ENCODE data around the gene ZSCAN29.
"Not testable (repeated sequence)": the region's sequence is repeated elsewhere in the genome, so short reads cannot be mapped to it uniquely, and the experiment has no call there.

ZSCAN29 gene

GRCh38 chr15:43406189-43406588 lies 35.3 kb upstream of the ZSCAN29 start:
- Histone ChIP-seq H3K4me1 (ENCODE audit: insufficient read depth, insufficient read length) (no peaks in the 10 kb centered on the region), H3K27me3 (ENCODE audit: insufficient read depth, insufficient read length) (no peaks in the 10 kb centered on the region), H3K9me3 (ENCODE audit: insufficient read depth, low read length) (no peaks in the 10 kb centered on the region), H3K9ac (ENCODE audit: insufficient read length, low read depth) (no peak overlapping the region), H3K36me3 (ENCODE audit: insufficient read depth, insufficient read length, low read length) (peaks cover 87% of the 10 kb centered on the region), H3K4me3 (ENCODE audit: insufficient read length, low read depth) (no peak overlapping the region)
- TF ChIP-seq YY1 (IDR thresholded peaks at IDR 0.05; ENCODE audit: insufficient read depth, insufficient read length), result no peak
- TF ChIP-seq ZNF274 (IDR thresholded peaks at IDR 0.05; ENCODE audit: low read depth, low read length), result no peak
- TF ChIP-seq SUZ12 (IDR thresholded peaks at IDR 0.05; ENCODE audit: extremely low read depth, insufficient read depth, insufficient read length), result no peak
- no peak for DNase-seq (ENCODE audit: low read depth, low spot score)

GRCh38 chr15:43404130-43404529 lies 33.3 kb upstream of the ZSCAN29 start:
- no peak for DNase-seq (ENCODE audit: low read depth, low spot score)
- Histone ChIP-seq H3K36me3 (ENCODE audit: insufficient read depth, insufficient read length, low read length) (peaks cover 88% of the 10 kb centered on the region), H3K9ac (ENCODE audit: insufficient read length, low read depth) (no peak overlapping the region), H3K4me3 (ENCODE audit: insufficient read length, low read depth) (no peak overlapping the region), H3K9me3 (ENCODE audit: insufficient read depth, low read length) (no peaks in the 10 kb centered on the region), H3K4me1 (ENCODE audit: insufficient read depth, insufficient read length) (no peaks in the 10 kb centered on the region), H3K27me3 (ENCODE audit: insufficient read depth, insufficient read length) (no peaks in the 10 kb centered on the region)
- no peak for TF ChIP-seq SUZ12 (IDR thresholded peaks at IDR 0.05; ENCODE audit: extremely low read depth, insufficient read depth, insufficient read length)
- no peak for TF ChIP-seq YY1 (IDR thresholded peaks at IDR 0.05; ENCODE audit: insufficient read depth, insufficient read length)
- TF ChIP-seq ZNF274 (IDR thresholded peaks at IDR 0.05; ENCODE audit: low read depth, low read length), result no peak

GRCh38 chr15:43403616-43404015 lies 32.8 kb upstream of the ZSCAN29 start:
- H3K27me3 ChIP-seq (ENCODE audit: insufficient read depth, insufficient read length), result no peaks in the 10 kb centered on the region
- no peak overlapping the region for H3K9ac ChIP-seq (ENCODE audit: insufficient read length, low read depth)
- TF ChIP-seq SUZ12 (IDR thresholded peaks at IDR 0.05; ENCODE audit: extremely low read depth, insufficient read depth, insufficient read length), result no peak
- TF ChIP-seq ZNF274 (IDR thresholded peaks at IDR 0.05; ENCODE audit: low read depth, low read length), result no peak
- TF ChIP-seq YY1 (IDR thresholded peaks at IDR 0.05; ENCODE audit: insufficient read depth, insufficient read length), result no peak
- H3K9me3 ChIP-seq (ENCODE audit: insufficient read depth, low read length), result no peaks in the 10 kb centered on the region
- H3K36me3 ChIP-seq (ENCODE audit: insufficient read depth, insufficient read length, low read length), result peaks cover 88% of the 10 kb centered on the region
- no peak for DNase-seq (ENCODE audit: low read depth, low spot score)
- H3K4me1 ChIP-seq (ENCODE audit: insufficient read depth, insufficient read length), result no peaks in the 10 kb centered on the region
- H3K4me3 ChIP-seq (ENCODE audit: insufficient read length, low read depth), result no peak overlapping the region

DNA sequence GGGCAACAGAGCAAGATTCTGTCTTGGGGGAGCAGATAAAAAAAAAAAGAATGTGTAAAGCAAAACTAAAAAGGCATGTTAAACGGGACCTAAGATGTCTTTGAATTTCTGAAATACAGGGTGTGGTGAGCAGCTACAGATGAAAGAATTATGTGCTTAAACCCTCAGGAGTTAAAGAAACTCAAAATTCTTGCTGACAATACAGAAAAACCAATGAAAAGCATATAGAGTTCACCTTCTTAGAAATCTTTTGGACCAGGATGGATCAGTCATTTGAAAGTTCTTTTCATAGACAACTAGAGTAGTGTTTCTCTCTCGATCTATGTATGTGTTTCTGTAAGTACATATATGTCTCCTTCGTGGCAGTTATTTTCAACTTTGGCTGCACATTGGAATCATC lies 31.4 kb upstream of the ZSCAN29 start:
- TF ChIP-seq ZNF274 (IDR thresholded peaks at IDR 0.05; ENCODE audit: low read depth, low read length), result no peak
- TF ChIP-seq SUZ12 (IDR thresholded peaks at IDR 0.05; ENCODE audit: extremely low read depth, insufficient read depth, insufficient read length), result no peak
- TF ChIP-seq YY1 (IDR thresholded peaks at IDR 0.05; ENCODE audit: insufficient read depth, insufficient read length), result no peak
- DNase-seq (ENCODE audit: low read depth, low spot score), result no peak
- Histone ChIP-seq H3K9me3 (ENCODE audit: insufficient read depth, low read length) (no peaks in the 10 kb centered on the region), H3K4me3 (ENCODE audit: insufficient read length, low read depth) (no peak overlapping the region), H3K36me3 (ENCODE audit: insufficient read depth, insufficient read length, low read length) (peaks cover 86% of the 10 kb centered on the region), H3K4me1 (ENCODE audit: insufficient read depth, insufficient read length) (no peaks in the 10 kb centered on the region), H3K27me3 (ENCODE audit: insufficient read depth, insufficient read length) (no peaks in the 10 kb centered on the region), H3K9ac (ENCODE audit: insufficient read length, low read depth) (no peak overlapping the region)

GRCh38 chr15:43393592-43393991 lies 22.7 kb upstream of the ZSCAN29 start:
- not testable (repeated sequence) for H3K9me3 ChIP-seq (ENCODE audit: insufficient read depth, low read length); H3K4me1 ChIP-seq (ENCODE audit: insufficient read depth, insufficient read length); H3K27me3 ChIP-seq (ENCODE audit: insufficient read depth, insufficient read length); H3K4me3 ChIP-seq (ENCODE audit: insufficient read length, low read depth); H3K9ac ChIP-seq (ENCODE audit: insufficient read length, low read depth); DNase-seq (ENCODE audit: low read depth, low spot score)
- peaks cover 37% of the 10 kb centered on the region for H3K36me3 ChIP-seq (ENCODE audit: insufficient read depth, insufficient read length, low read length)

DNA sequence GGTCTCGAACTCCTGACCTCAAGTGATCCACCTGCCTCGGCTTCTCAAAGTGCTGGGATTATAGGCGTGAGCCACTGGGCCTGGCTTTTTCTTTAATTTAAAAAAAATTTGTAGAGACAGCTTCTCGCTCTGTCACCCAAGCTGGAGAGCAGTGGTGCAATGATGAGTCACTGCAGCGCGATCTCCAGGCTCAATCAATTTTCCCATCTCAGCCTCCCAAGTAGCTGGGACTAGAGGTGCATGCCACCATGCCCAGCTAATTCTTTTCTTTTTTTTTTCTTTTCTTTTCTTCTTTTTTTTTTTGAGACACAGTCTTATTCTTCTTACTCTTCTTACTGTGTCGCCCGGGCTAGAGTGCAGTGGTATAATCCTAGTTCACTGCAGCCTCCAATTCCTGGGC lies 19.9 kb upstream of the ZSCAN29 start:
- no peak for DNase-seq (ENCODE audit: low read depth, low spot score)
- Histone ChIP-seq H3K4me1 (ENCODE audit: insufficient read depth, insufficient read length) (no peaks in the 10 kb centered on the region), H3K36me3 (ENCODE audit: insufficient read depth, insufficient read length, low read length) (peaks cover 33% of the 10 kb centered on the region), H3K4me3 (ENCODE audit: insufficient read length, low read depth) (no peak overlapping the region), H3K9me3 (ENCODE audit: insufficient read depth, low read length) (no peaks in the 10 kb centered on the region), H3K27me3 (ENCODE audit: insufficient read depth, insufficient read length) (no peaks in the 10 kb centered on the region), H3K9ac (ENCODE audit: insufficient read length, low read depth) (no peak overlapping the region)
- no peak for TF ChIP-seq YY1 (IDR thresholded peaks at IDR 0.05; ENCODE audit: insufficient read depth, insufficient read length)

GRCh38 chr15:43383070-43383469 lies 12.2 kb upstream of the ZSCAN29 start:
- H3K9ac ChIP-seq (ENCODE audit: insufficient read length, low read depth), result no peak overlapping the region
- H3K36me3 ChIP-seq (ENCODE audit: insufficient read depth, insufficient read length, low read length), result peaks cover 62% of the 10 kb centered on the region
- no peak overlapping the region for H3K4me3 ChIP-seq (ENCODE audit: insufficient read length, low read depth)
- DNase-seq (ENCODE audit: low read depth, low spot score), result no peak
- H3K9me3 ChIP-seq (ENCODE audit: insufficient read depth, low read length), result no peaks in the 10 kb centered on the region
- H3K27me3 ChIP-seq (ENCODE audit: insufficient read depth, insufficient read length), result no peaks in the 10 kb centered on the region
- no peaks in the 10 kb centered on the region for H3K4me1 ChIP-seq (ENCODE audit: insufficient read depth, insufficient read length)
- TF ChIP-seq SUZ12 (IDR thresholded peaks at IDR 0.05; ENCODE audit: extremely low read depth, insufficient read depth, insufficient read length) (no peak), YY1 (IDR thresholded peaks at IDR 0.05; ENCODE audit: insufficient read depth, insufficient read length) (no peak), ZNF274 (IDR thresholded peaks at IDR 0.05; ENCODE audit: low read depth, low read length) (no peak)

GRCh38 chr15:43382310-43382709 lies 11.5 kb upstream of the ZSCAN29 start:
- H3K36me3 ChIP-seq (ENCODE audit: insufficient read depth, insufficient read length, low read length), result peaks cover 65% of the 10 kb centered on the region

More at GRCh38 chr15:43382310-43382709, 11.5 kb upstream of the ZSCAN29 start:
- no peak overlapping the region for H3K9ac ChIP-seq (ENCODE audit: insufficient read length, low read depth)
- no peak for TF ChIP-seq ZNF274 (IDR thresholded peaks at IDR 0.05; ENCODE audit: low read depth, low read length)
- TF ChIP-seq YY1 (IDR thresholded peaks at IDR 0.05; ENCODE audit: insufficient read depth, insufficient read length), result no peak
- no peak for TF ChIP-seq SUZ12 (IDR thresholded peaks at IDR 0.05; ENCODE audit: extremely low read depth, insufficient read depth, insufficient read length)
- H3K9me3 ChIP-seq (ENCODE audit: insufficient read depth, low read length), result no peaks in the 10 kb centered on the region
- H3K4me3 ChIP-seq (ENCODE audit: insufficient read length, low read depth), result no peak overlapping the region
- H3K4me1 ChIP-seq (ENCODE audit: insufficient read depth, insufficient read length), result no peaks in the 10 kb centered on the region
- DNase-seq (ENCODE audit: low read depth, low spot score), result no peak
- no peaks in the 10 kb centered on the region for H3K27me3 ChIP-seq (ENCODE audit: insufficient read depth, insufficient read length)
